Heart left ventricle (tissue), 13 donors: Measurements from ENCODE around the gene ERCC4.

Experiments
- POLR2A ChIP-seq, 2 donors: fragments of 450-650 bp; IDR thresholded peaks; one replicate each; pipeline ENCODE4 v1.6.1; 2017; ENCODE audit warnings: antibody characterized with exemption in 2 of 2, mild to moderate bottlenecking in 2 of 2, moderate library complexity in 2 of 2
- TF ChIP-seq, protein P1 (sequence below), 12 donors: fragments of 200-600 bp; sonication (generic) in 4 of 12; IDR thresholded peaks; one replicate each; pipeline versions ENCODE4 v1.5.0 to v1.8.0; 2018 to 2022; ENCODE audit warnings: antibody characterized with exemption in 12 of 12, mild to moderate bottlenecking in 5 of 12
- donor health status: ischemic (EF 13 %, LVEDD 7.1; RV severe dilation, severe dysfunction).
- donor health status: DM: no; HTN: yes; CAD: no.
- donor health status: DM: no; HTN: no; CAD: no.
- donor health status: ischemic (EF 25% LVEDD 6.9; RV normal size, moderate dysfunction).
- donor health status: ischemic (EF 25% LVEDD 5.7; RV mildly dilated, moderate dysfunction).
- donor health status: ischemic (EF 35%, LVEDD 5.7; RV mildly dilated, moderate dysfunction).
- donor health status: nonischemic (EF 11% LVEDD 7.7; RV severe dilation, severe dysfunction).
- donor health status: DM: yes; HTN: yes; CAD: no.
- donor health status: PGD.
- donor health status: ischemic (EF 29% LVEDD 5.4; RV normal size, mild dysfunction).
- donor health status: nonischemic (EF 23%, LVEDD 6.1; RV moderate dilation, normal function).

DNA sequence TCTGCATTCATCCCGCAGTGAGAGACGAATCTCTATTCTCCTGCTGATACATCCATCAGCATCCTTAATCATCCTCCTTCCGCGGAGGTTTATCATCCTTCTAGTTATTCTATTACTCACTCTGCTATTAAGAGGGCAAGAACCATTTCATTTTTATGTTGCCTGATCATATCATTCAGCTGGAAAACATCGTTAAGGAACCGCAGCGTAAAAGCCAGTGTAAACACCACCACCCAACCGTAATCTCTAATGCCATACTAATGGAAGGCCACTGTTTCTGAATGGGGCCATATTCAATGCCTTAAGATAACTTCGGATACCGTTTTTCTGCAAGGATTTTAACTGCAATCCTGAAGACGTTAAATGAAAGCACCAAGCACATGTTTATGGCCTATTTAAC lies 36.7 kb upstream of the ERCC4 start:
- TF ChIP-seq, protein P1, sequence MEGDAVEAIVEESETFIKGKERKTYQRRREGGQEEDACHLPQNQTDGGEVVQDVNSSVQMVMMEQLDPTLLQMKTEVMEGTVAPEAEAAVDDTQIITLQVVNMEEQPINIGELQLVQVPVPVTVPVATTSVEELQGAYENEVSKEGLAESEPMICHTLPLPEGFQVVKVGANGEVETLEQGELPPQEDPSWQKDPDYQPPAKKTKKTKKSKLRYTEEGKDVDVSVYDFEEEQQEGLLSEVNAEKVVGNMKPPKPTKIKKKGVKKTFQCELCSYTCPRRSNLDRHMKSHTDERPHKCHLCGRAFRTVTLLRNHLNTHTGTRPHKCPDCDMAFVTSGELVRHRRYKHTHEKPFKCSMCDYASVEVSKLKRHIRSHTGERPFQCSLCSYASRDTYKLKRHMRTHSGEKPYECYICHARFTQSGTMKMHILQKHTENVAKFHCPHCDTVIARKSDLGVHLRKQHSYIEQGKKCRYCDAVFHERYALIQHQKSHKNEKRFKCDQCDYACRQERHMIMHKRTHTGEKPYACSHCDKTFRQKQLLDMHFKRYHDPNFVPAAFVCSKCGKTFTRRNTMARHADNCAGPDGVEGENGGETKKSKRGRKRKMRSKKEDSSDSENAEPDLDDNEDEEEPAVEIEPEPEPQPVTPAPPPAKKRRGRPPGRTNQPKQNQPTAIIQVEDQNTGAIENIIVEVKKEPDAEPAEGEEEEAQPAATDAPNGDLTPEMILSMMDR (IDR thresholded peaks at IDR 0.05), result no peak
- TF ChIP-seq POLR2A (IDR thresholded peaks at IDR 0.05), result no peak
